GM18520 (cell line): Measurements from ENCODE around the gene RMND5B.

Source experiments
- ATAC-seq: cut with Tn5 transposase; IDR thresholded peaks from one replicate; pipeline ENCODE4 v1.9.1; 2021; ENCODE audit not compliant: unreplicated experiment

The RMND5B gene

DNA sequence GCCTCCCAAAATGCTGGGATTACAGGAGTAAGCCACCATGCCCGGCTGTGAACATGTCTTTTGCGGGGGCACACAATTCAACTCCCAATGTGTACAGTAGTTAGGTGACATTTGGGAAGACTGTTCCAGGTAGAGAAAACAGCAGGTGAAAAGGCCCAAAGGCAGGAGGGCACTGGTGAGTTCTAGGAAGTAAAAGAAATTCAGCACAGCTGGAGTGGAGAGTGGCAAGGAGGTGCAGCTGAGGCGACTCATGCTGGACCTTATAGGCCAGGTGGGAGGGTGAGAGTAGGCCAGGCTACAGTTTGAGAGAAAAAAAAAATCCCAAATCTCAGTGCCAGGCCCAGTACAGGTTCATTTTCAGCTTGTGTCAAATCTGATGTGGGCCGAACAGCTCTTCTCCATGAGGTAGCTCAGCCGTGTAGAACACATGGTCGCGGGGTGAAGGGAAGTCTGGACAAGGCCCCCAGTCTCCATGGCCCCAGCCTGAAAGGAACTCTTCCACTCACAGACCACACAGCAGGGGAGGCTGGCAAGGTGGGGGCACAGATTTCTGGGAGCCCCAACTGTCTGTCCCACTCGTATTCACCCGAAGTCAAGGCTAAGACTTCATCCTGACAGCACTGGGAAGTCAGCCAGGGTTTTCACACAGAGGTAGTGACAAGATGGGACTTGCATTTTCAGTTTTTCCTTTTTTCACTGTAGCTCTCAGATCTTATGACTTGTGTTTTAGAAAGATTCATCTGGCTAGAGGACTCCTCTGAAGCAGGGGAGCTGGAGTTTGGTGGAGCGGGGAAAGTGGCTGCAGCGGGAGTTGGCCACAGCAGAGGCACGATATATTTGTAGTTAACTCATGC is 69.0 kb downstream of the RMND5B start:
- no peak for ATAC-seq
